Suprapubic skin (tissue), 4 donors: ENCODE measurements around the gene CADPS2.

Source experiments
- EP300 ChIP-seq: sonication (generic); formaldehyde crosslinking; IDR thresholded peaks from one replicate; pipeline ENCODE4 v1.6.1; 2017; ENCODE audit warnings: antibody characterized with exemption
- POLR2A ChIP-seq, 2 donors: fragments of 450-650 bp; IDR thresholded peaks; one replicate each; pipeline ENCODE4 v1.6.1; 2017; ENCODE audit warnings: antibody characterized with exemption in 2 of 2, mild to moderate bottlenecking in 2 of 2, moderate library complexity in 2 of 2
- POLR2AphosphoS5 ChIP-seq, 3 donors: sonication (generic); formaldehyde crosslinking; IDR thresholded peaks; one replicate each; pipeline ENCODE4 v1.6.1; 2017; ENCODE audit warnings: antibody characterized with exemption in 3 of 3
- TF ChIP-seq, protein P1 (sequence below), 2 donors: fragments of 200-600 bp in 1 of 2; fragments of 450-650 bp in 1 of 2; sonication (generic) in 1 of 2; IDR thresholded peaks; one replicate each; pipeline ENCODE4 v1.5.1; 2016 to 2019; ENCODE audit warnings: antibody characterized with exemption in 2 of 2, mild to moderate bottlenecking in 1 of 2, moderate library complexity in 1 of 2

DNA sequence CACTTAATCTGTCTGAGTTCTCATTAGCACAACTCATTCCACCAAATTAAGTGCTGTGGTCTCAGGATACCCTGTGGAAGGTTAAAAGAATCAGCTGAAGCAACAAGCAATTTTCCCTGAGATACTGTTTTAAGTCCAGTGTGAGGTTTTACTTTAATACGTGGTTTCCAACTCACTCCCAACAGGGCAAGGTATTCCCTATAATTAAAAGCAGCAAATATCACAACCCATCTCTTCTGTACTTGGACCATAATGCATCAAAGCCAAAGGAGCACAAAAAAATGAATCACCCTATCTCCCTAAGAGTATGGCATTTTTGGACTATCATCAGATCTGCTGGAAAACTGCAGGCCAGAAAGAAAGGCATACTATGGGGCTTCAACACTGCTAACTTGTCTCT lies 4.9 kb downstream of the CADPS2 start:
- TF ChIP-seq, protein P1, sequence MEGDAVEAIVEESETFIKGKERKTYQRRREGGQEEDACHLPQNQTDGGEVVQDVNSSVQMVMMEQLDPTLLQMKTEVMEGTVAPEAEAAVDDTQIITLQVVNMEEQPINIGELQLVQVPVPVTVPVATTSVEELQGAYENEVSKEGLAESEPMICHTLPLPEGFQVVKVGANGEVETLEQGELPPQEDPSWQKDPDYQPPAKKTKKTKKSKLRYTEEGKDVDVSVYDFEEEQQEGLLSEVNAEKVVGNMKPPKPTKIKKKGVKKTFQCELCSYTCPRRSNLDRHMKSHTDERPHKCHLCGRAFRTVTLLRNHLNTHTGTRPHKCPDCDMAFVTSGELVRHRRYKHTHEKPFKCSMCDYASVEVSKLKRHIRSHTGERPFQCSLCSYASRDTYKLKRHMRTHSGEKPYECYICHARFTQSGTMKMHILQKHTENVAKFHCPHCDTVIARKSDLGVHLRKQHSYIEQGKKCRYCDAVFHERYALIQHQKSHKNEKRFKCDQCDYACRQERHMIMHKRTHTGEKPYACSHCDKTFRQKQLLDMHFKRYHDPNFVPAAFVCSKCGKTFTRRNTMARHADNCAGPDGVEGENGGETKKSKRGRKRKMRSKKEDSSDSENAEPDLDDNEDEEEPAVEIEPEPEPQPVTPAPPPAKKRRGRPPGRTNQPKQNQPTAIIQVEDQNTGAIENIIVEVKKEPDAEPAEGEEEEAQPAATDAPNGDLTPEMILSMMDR (IDR thresholded peaks at IDR 0.05): no peak
- TF ChIP-seq POLR2A (IDR thresholded peaks at IDR 0.05): no peak
- no peak for TF ChIP-seq EP300
- no peak for TF ChIP-seq POLR2AphosphoS5 (IDR thresholded peaks at IDR 0.05)
